IMR-90 (cell line): Measurements from ENCODE around the gene LHX8.

Experiments
- BHLHE40 ChIP-seq: fragments of 150-350 bp; IDR thresholded peaks from 2 replicates; pipeline ENCODE4 v1.6.1; 2016; ENCODE audit warnings: mild to moderate bottlenecking, low read depth, low read length
- CTCF ChIP-seq: conservative IDR thresholded peaks from 2 replicates; pipeline ENCODE4 v1.5.1; 2012; ENCODE audit warnings: mild to moderate bottlenecking, low read depth, low read length, improper control_type of control experiment
- FOS ChIP-seq: fragments of 150-350 bp; IDR thresholded peaks from 2 replicates; pipeline ENCODE4 v1.6.1; 2016; ENCODE audit warnings: low read depth, low read length
- MXI1 ChIP-seq: IDR thresholded peaks from 2 replicates; pipeline ENCODE4 v1.6.1; 2012; ENCODE audit warnings: low read depth, mild to moderate bottlenecking, low read length, moderate library complexity, borderline replicate concordance
- POLR2A ChIP-seq: IDR thresholded peaks from 2 replicates; pipeline ENCODE4 v1.6.1; 2012; ENCODE audit warnings: mild to moderate bottlenecking, low read depth, low read length
- RAD21 ChIP-seq: IDR thresholded peaks from 2 replicates; pipeline ENCODE4 v1.6.1; 2012; ENCODE audit warnings: low read length, improper control_type of control experiment

GRCh38 chr1:75130865-75131564 is 3.2 kb upstream of the LHX8 start:
- TF ChIP-seq CTCF (no peak), FOS (no peak), MXI1 (no peak), RAD21 (no peak), BHLHE40 (no peak), POLR2A (no peak)
